AG04450 (cell line): ENCODE results near the gene SRPK2. TPM values are rescaled to one million over a fixed set of nuclear protein-coding genes. Genes with fewer than 3 reads are reported as not detected.
A peak's percentile ranks its signal among the peaks of the same experiment; 100 is the strongest.

Experiments
- CTCF ChIA-PET: fragments of 300-600, 350-600 bp; formaldehyde crosslinking; extraction: SDS; loops from one replicate; lab custom pipeline; 2022; ENCODE audit warnings: antibody characterized with exemption, inconsistent platforms; lab: Charles Lee
- POLR2A ChIA-PET: fragments of 350-600 bp; formaldehyde crosslinking; extraction: SDS; loops from one replicate; lab custom pipeline; 2021; ENCODE audit warnings: antibody characterized with exemption, inconsistent platforms; lab: Yijun Ruan, JAX
- DNase-seq: peaks from one replicate; pipeline ENCODE4 v3.0.0-alpha.2; 2011; ENCODE audit warnings: low read depth, low spot score
- H3K27ac ChIP-seq: one replicate; pipeline ENCODE4 v1.5.1; 2012; ENCODE audit warnings: low read depth, low read length, control low read depth
- H3K27me3 ChIP-seq: one replicate; pipeline ENCODE4 v1.6.0; 2012; ENCODE audit warnings: low read length; ENCODE audit not compliant: control insufficient read depth, insufficient read depth
- H3K4me3 ChIP-seq: 2 replicates; pipeline ENCODE4 v1.5.1; 2011; ENCODE audit warnings: mild to moderate bottlenecking, low read depth, low read length, control low read depth
- H3K9me3 ChIP-seq: 2 replicates; pipeline ENCODE4 v1.5.1; 2012; ENCODE audit warnings: low read length; ENCODE audit not compliant: control insufficient read depth, insufficient read depth
- CTCF ChIP-seq: IDR thresholded peaks from 2 replicates; pipeline ENCODE4 v1.5.1; 2011; ENCODE audit warnings: low read depth, low read length, control low read depth, inconsistent platforms
- polyA plus RNA-seq: library from polyadenylated mRNA; depleted of rRNA; stranded (reverse); fragments of >200 nt; gene quantifications from 2 replicates; pipeline ENCODE4 v1.2.3, GENCODE V29; 2011

SRPK2 gene
- polyA plus RNA-seq, 1 experiment: 22.4 TPM

DNA sequence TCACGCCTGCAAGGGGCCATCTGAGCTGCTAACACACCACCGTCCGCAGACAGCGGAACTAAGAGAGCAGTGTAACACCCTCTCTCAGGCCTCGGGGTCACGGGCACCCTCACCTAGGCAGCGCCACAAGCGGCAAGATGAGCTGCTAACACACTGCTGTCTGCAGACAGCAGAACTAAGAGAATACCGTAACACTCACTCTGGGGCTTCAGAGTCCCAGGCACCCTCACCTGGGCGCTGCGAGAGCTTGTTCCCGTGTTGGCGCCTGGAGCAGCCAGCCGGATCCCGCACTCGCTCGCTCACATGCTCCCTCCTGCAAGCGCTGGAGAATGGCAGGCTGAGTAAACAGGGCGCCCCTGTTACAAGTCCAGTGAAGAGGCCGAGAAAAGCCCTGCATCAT, 160.2 kb downstream of the SRPK2 start:
- peaks cover 4% of the 10 kb centered on the region; the same call in 1 of the 2 replicates for H3K9me3 ChIP-seq

GRCh38 chr7:105227391-105227790, 161.3 kb downstream of the SRPK2 start:
- H3K27me3 ChIP-seq: no peaks in the 10 kb centered on the region
- CTCF ChIA-PET: no interaction called here
- H3K9me3 ChIP-seq: peaks cover 4% of the 10 kb centered on the region; the same call in 1 of the 2 replicates
- TF ChIP-seq CTCF: no peak
- POLR2A ChIA-PET: no interaction called here
- H3K4me3 ChIP-seq: no peak overlapping the region
- H3K27ac ChIP-seq: no peak overlapping the region
- DNase-seq: no peak

More for the DNA sequence above, 160.2 kb downstream of the SRPK2 start:
- Histone ChIP-seq H3K27ac (no peak overlapping the region), H3K4me3 (no peak overlapping the region), H3K27me3 (no peaks in the 10 kb centered on the region)
- CTCF ChIA-PET: no interaction called here
- POLR2A ChIA-PET: no interaction called here
- no peak for TF ChIP-seq CTCF
- no peak for DNase-seq

DNA sequence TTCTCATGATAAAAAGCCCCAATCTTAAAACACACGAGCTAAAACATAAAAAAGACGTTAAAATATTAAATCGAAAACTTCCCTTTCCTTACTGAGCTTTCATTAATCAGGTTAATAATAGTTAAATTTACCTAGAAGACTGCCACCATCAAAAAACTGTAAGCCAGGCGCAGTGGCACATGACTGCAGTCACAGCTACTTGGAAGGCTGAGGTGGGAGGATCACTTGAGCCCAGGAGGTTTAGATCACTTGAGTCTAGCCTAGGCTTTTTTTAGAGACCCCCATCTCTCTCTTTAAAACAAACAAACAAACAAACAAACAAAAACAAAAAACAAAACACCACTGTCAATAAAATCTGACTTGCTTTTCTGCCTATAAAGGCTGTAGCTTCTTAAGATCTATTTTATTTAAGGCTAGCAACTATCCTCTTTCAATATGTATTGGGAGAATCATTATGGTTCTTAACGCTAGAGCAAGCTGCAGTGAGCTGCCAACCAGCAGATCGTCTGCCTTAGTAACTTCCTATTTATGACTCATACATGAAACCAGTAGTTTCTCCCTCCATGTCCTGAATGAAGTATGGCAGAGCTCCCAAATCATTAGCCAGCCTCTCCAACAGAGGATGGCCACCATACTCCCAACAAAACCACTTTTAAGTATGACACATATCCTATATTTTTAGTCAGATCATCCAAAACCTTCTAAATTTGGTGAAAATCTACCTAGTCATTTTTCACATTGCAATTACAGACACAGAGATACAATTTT, 163.7 kb downstream of the SRPK2 start:
- ChIA-PET CTCF (interaction anchor here (0.6 to 2.4 kb wide), 3 partner anchors 12 to 144 kb away, joined by 3 to 6 read pairs (median 5); no protein-coding TSS in a partner anchor), POLR2A (no interaction called here)
- TF ChIP-seq CTCF: no peak
- Histone ChIP-seq H3K4me3 (no peak overlapping the region), H3K27me3 (no peaks in the 10 kb centered on the region), H3K27ac (no peak overlapping the region), H3K9me3 (peaks cover 4% of the 10 kb centered on the region; the same call in 1 of the 2 replicates)
- peak; percentile 57 for DNase-seq

DNA sequence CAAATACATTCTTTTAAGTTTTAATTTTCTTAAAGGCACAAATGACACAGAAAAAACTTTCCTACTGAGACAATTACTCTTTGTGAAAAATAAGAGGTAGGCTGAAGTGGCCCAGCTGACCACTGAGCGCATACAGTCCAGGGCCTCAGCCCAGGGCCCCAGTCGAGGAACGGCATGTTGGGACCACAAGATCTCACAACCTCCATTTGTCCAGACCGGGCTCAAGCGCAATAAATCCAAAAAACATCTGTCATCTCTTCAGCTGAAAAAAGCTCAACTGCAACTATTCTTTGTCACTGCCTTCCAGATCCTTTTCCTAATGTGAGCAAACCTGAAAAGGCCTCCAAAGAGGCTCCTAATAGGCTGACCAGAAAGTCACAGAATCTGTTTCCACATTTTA, 165.8 kb downstream of the SRPK2 start:
- no peak for DNase-seq
- H3K27me3 ChIP-seq: no peaks in the 10 kb centered on the region
- H3K4me3 ChIP-seq: no peak overlapping the region
- H3K9me3 ChIP-seq: no peaks in the 10 kb centered on the region
- ChIA-PET CTCF (interaction anchor here (2.4 kb wide), 1 partner anchor 14 kb away, joined by 6 read pairs; no protein-coding TSS in a partner anchor), POLR2A (no interaction called here)
- no peak for TF ChIP-seq CTCF
- no peak overlapping the region for H3K27ac ChIP-seq

GRCh38 chr7:105219771-105220160, 169.0 kb downstream of the SRPK2 start:
- ChIA-PET POLR2A (no interaction called here), CTCF (no interaction called here)

More at GRCh38 chr7:105219771-105220160, 169.0 kb downstream of the SRPK2 start:
- no peak overlapping the region for H3K4me3 ChIP-seq
- no peaks in the 10 kb centered on the region for H3K27me3 ChIP-seq
- no peak overlapping the region for H3K27ac ChIP-seq
- peak; percentile 18 for DNase-seq
- H3K9me3 ChIP-seq: no peaks in the 10 kb centered on the region
- no peak for TF ChIP-seq CTCF
